ENCODE results near the gene DPM3.

- no peak for TF ChIP-seq CTCF (IDR thresholded peaks at IDR 0.05)
- TF ChIP-seq POLR2A (IDR thresholded peaks at IDR 0.05), result no peak
These were observed 261 bp upstream of the DPM3 start for GRCh38 chr1:155140630-155140953.

All from right lobe of liver (tissue), 4 donors.